MCF 10A (cell line): Measurements from ENCODE around the gene SLC5A1. TPM values are rescaled to one million over a fixed set of nuclear protein-coding genes. Genes with fewer than 3 reads are reported as not detected.

Experiments used
- BruUV-seq: library from RNA; stranded (reverse); fragments of 400-500 nt; replicated peaks from 2 replicates; lab custom pipeline; 2021; lab: Mats Ljungman, UMichigan
- CTCF ChIA-PET: fragments of 300-600 bp; sonication (Branson Sonifier 250); formaldehyde crosslinking; extraction: SDS; loops from one replicate; lab custom pipeline; 2021; ENCODE audit warnings: antibody characterized with exemption, inconsistent platforms; lab: Yijun Ruan, JAX
- POLR2A ChIA-PET: fragments of 300-600, 350-650 bp; sonication (Branson Sonifier 250); formaldehyde crosslinking; extraction: SDS; loops from one replicate; lab custom pipeline; 2020; ENCODE audit warnings: antibody characterized with exemption, inconsistent platforms; lab: Yijun Ruan, JAX
- DNase-seq: peaks from one replicate; pipeline ENCODE4 v3.0.0-alpha.2; 2018; ENCODE audit not compliant: unreplicated experiment
- H3K27ac Mint-ChIP-seq: one replicate; pipeline ENCODE4 v1.8.0; 2022; ENCODE audit warnings: mild to moderate bottlenecking, low read depth, mixed read lengths; ENCODE audit not compliant: unreplicated experiment
- H3K27me3 Mint-ChIP-seq: one replicate; pipeline ENCODE4 v1.8.0; 2022; ENCODE audit warnings: mixed read lengths; ENCODE audit not compliant: insufficient read depth, unreplicated experiment
- H3K36me3 Mint-ChIP-seq: one replicate; pipeline ENCODE4 v1.8.0; 2022; ENCODE audit warnings: mild to moderate bottlenecking, moderate library complexity, mixed read lengths; ENCODE audit not compliant: insufficient read depth, unreplicated experiment
- H3K4me1 Mint-ChIP-seq: one replicate; pipeline ENCODE4 v1.8.0; 2022; ENCODE audit warnings: mixed read lengths; ENCODE audit not compliant: insufficient read depth, unreplicated experiment
- H3K4me3 Mint-ChIP-seq: one replicate; pipeline ENCODE4 v1.8.0; 2022; ENCODE audit warnings: mild to moderate bottlenecking, moderate library complexity, mixed read lengths; ENCODE audit not compliant: unreplicated experiment
- H3K9me3 Mint-ChIP-seq: one replicate; pipeline ENCODE4 v1.8.0; 2022; ENCODE audit warnings: mixed read lengths; ENCODE audit not compliant: unreplicated experiment
- CTCF ChIP-seq: fragments of 200-600 bp; IDR thresholded peaks from one replicate; pipeline ENCODE4 v1.8.0; 2022; ENCODE audit warnings: antibody characterized with exemption, mild to moderate bottlenecking; ENCODE audit not compliant: unreplicated experiment
- intact Hi-C: fragments of 100-400 bp; cut with micrococcal nuclease; formaldehyde crosslinking; loops from 2 replicates; pipeline ENCODE4 v1.14.1; 2022
- total RNA-seq: library from RNA; stranded (reverse); gene quantifications from 2 replicates; pipeline ENCODE4 v1.2.3, GENCODE V29; 2022

Gene SLC5A1
- total RNA-seq, 1 experiment from 2014 or later: not detected

GRCh38 chr22:32112380-32112779 is 69.3 kb downstream of the SLC5A1 start:
- Mint-ChIP-seq H3K27ac (no peak overlapping the region), H3K36me3 (peaks cover 6% of the 10 kb centered on the region), H3K4me1 (no peaks in the 10 kb centered on the region), H3K9me3 (no peaks in the 10 kb centered on the region), H3K4me3 (no peak overlapping the region), H3K27me3 (peaks cover 88% of the 10 kb centered on the region)
- intact Hi-C loops: no loop called here
- BruUV-seq: no TSS peak
- CTCF ChIA-PET: no interaction called here
- no peak for DNase-seq
- POLR2A ChIA-PET: no interaction called here
- no peak for TF ChIP-seq CTCF

GRCh38 chr22:32119568-32120235 is 76.6 kb downstream of the SLC5A1 start:
- Mint-ChIP-seq H3K36me3 (peaks cover 6% of the 10 kb centered on the region), H3K27me3 (peaks cover 24% of the 10 kb centered on the region), H3K4me3 (no peak overlapping the region), H3K27ac (no peak overlapping the region), H3K4me1 (no peaks in the 10 kb centered on the region), H3K9me3 (no peaks in the 10 kb centered on the region)
- TF ChIP-seq CTCF: no peak
- intact Hi-C loops: no loop called here
- BruUV-seq: no TSS peak
- CTCF ChIA-PET: no interaction called here
- POLR2A ChIA-PET: no interaction called here
- no peak for DNase-seq

GRCh38 chr22:32120603-32121002 is 77.5 kb downstream of the SLC5A1 start:
- no peak for TF ChIP-seq CTCF
- no TSS peak for BruUV-seq
- Mint-ChIP-seq H3K4me1 (no peaks in the 10 kb centered on the region), H3K9me3 (no peaks in the 10 kb centered on the region), H3K4me3 (no peak overlapping the region), H3K36me3 (peaks cover 6% of the 10 kb centered on the region), H3K27me3 (peaks cover 15% of the 10 kb centered on the region), H3K27ac (no peak overlapping the region)
- intact Hi-C loops: no loop called here
- CTCF ChIA-PET: no interaction called here
- no peak for DNase-seq
- POLR2A ChIA-PET: no interaction called here

- no peak overlapping the region for H3K4me3 Mint-ChIP-seq
- intact Hi-C loops: no loop called here
- DNase-seq: no peak
- H3K9me3 Mint-ChIP-seq: no peaks in the 10 kb centered on the region
- TF ChIP-seq CTCF: no peak
- POLR2A ChIA-PET: no interaction called here
- no TSS peak for BruUV-seq
- no peaks in the 10 kb centered on the region for H3K4me1 Mint-ChIP-seq
- no peak overlapping the region for H3K27ac Mint-ChIP-seq
- CTCF ChIA-PET: no interaction called here
- no peaks in the 10 kb centered on the region for H3K36me3 Mint-ChIP-seq
- no peaks in the 10 kb centered on the region for H3K27me3 Mint-ChIP-seq
Measured at GRCh38 chr22:32122899-32123298, 79.8 kb downstream of the SLC5A1 start.
